LHCN-M2 (cell line): ENCODE measurements around the gene CDH4. TPM values are rescaled to one million over a fixed set of nuclear protein-coding genes. Genes with fewer than 3 reads are reported as not detected.

Experiments
- DNase-seq: peaks from one replicate; pipeline ENCODE4 v3.0.0-alpha.2; 2012; ENCODE audit warnings: low read depth
- total RNA-seq: library from RNA; depleted of rRNA; stranded (reverse); fragments of >200 nt; gene quantifications from 2 replicates; pipeline ENCODE4 v1.2.3, GENCODE V29; 2014

CDH4 gene
- total RNA-seq, 1 experiment from 2014 or later = 0.98 TPM

- DNase-seq = peak; percentile 10
Measured at GRCh38 chr20:61886721-61887595, 634.9 kb downstream of the CDH4 start.

- no peak for DNase-seq
Measured at GRCh38 chr20:61887596-61888093, 635.6 kb downstream of the CDH4 start.

GRCh38 chr20:61888101-61888865, 636.2 kb downstream of the CDH4 start:
- no peak for DNase-seq

- DNase-seq = no peak
Measured at GRCh38 chr20:61889659-61890058, 637.6 kb downstream of the CDH4 start.

- no peak for DNase-seq
Measured at GRCh38 chr20:61890210-61890609, 638.1 kb downstream of the CDH4 start.

GRCh38 chr20:61891476-61891875, 639.4 kb downstream of the CDH4 start:
- no peak for DNase-seq

GRCh38 chr20:61891916-61892649, 640.0 kb downstream of the CDH4 start:
- DNase-seq = no peak

- DNase-seq = no peak
Measured at GRCh38 chr20:61895016-61895415, 643.0 kb downstream of the CDH4 start.

- DNase-seq = no peak
Measured at GRCh38 chr20:61895686-61896057, 643.6 kb downstream of the CDH4 start.

GRCh38 chr20:61896058-61896961, 644.2 kb downstream of the CDH4 start:
- peak; percentile 5 for DNase-seq

GRCh38 chr20:61897401-61898295, 645.6 kb downstream of the CDH4 start:
- DNase-seq = no peak

GRCh38 chr20:61898405-61898804, 646.3 kb downstream of the CDH4 start:
- DNase-seq = no peak

- DNase-seq = no peak
Measured at GRCh38 chr20:61900011-61900944, 648.2 kb downstream of the CDH4 start.

GRCh38 chr20:61900945-61901293, 648.9 kb downstream of the CDH4 start:
- no peak for DNase-seq

GRCh38 chr20:61901392-61902220, 649.5 kb downstream of the CDH4 start:
- DNase-seq = no peak

GRCh38 chr20:61902221-61902869, 650.3 kb downstream of the CDH4 start:
- no peak for DNase-seq
